ENCODE results near the gene LPCAT4.

Gene LPCAT4

DNA sequence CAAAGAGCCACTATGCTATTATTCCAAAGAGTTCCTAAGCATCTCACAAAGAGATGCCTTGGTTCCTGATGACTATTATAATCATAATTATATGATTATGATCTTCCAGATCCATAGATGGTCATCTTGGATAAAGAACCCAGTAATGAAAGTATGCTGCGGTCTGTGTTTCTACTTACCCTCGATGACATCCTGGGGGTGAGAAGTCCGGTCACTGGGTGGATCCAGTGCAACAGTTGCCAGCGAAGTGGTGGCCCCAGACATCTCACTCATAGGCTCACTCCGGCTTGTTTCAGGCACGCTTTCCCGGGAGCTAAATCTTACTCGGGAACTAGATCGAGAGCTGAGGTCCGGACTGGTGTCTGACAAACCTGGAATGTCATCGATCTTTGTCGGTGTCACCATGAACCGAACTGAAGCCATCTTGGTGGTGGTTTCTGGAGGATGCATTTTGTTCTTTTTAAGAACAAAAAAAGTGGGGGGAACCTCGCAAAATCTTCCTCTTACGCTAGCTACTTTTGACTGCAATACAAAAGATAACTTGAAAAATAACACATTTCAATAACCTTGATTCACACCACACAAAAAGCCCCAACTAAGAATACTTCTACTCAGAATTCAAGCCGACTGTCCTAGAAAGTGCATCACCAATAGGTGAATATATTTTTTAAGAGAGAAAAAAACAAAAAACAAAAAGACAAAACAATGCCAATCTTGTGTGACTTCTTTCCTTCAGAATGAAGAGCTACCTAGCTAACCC is 30.6 kb downstream of the LPCAT4 start:
- no peak for DNase-seq

DNA sequence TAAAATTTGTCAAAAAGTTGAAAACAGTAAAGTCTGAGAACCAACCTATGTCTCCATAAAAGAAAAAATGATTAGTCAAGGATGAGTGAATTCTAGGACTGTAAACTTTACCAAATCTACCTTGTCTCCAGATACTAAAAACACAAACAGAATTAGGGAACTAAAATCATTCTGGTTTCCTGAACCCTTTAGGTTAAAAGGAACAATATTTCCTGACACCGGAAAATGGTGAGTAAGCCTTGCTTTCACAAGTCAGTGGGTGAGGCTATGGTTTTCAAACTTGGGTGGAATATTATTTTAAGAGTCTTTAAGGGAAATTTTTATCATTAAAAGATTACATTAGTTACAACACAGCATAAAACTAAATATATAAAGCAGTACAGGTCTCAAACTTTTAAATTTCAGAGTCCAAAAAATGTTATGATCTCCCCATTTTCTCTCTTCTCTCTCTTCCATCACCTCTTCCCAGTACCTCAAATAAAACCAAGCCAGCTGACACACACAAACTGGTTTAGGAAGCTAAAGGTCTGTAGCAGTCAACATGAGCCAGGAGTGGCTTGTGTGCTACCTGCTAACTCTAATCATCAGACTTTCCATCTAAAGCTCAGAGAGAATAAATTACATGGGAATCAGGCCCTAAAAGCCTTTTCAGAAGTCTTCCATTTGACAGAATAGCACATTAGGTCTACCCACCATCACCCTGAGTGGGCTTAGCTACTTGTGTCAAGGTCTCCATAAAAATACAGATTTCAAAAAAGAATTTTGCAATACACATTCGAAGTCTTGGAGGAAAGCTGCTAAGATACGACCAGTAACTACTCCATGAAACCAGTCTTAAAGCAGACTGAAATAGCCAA is 31.6 kb downstream of the LPCAT4 start:
- DNase-seq: no peak

DNA sequence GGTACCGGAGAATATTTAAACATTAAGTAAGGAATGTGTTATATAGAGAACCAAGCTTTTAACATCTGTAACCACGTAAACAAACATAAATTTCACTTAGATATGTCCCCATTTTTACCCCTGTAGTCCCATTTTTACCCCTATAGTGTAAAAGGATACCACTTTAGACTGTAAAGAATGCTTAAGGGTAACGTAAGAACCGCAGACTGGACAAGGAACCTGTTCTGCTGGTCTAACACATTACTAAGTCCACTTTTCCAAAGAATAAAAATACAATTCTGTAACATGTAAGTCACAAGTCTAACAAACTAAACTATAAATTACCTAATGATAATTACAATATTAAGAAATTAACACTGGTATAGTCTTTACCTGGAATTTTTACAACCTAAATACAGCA is 32.3 kb downstream of the LPCAT4 start:
- no peak for DNase-seq

DNA sequence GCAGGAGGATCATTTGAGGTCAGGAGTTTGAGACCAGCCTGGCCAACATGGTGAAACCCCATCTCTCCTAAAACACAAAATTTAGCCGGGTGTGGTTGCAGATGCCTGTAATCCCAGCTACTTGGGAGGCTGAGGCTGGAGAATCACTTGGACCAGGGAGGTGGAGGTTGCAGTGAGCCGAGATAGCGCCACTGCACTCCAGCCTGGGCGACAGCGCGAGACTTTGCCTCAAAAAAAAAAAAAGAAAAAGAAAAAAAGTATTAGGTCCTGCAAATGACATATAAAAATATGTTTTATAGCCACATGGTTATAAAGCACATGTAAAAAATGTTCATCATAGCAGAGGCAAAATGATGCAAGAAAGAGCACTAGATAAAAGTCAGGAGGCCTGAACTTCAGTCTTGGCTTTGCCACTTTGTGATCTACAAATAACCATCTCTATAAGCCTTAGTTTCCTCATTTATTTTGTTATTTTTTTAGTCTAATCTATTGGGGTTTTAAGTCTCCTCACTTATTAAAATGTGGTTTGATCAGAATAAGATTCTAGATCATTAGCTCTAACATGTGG is 34.4 kb downstream of the LPCAT4 start:
- no peak for DNase-seq

DNA sequence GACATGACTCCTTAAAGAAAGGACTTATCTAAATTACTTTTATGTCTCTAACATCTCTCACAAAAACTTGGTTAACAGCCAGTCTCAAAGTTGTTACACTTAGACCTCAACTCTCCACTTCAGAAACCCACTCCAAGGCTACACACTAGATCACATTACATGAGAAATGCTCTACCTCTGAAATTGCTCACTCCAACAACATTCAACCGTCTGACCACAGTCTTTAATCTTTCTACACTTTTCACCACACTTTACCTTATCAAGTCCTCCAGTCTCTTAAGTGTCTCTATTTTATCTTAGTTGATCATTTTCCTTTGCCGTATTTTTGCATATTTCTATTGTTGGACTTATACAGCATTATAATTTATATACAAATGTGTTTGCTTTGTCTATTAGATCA is 35.2 kb downstream of the LPCAT4 start:
- DNase-seq: no peak

DNA sequence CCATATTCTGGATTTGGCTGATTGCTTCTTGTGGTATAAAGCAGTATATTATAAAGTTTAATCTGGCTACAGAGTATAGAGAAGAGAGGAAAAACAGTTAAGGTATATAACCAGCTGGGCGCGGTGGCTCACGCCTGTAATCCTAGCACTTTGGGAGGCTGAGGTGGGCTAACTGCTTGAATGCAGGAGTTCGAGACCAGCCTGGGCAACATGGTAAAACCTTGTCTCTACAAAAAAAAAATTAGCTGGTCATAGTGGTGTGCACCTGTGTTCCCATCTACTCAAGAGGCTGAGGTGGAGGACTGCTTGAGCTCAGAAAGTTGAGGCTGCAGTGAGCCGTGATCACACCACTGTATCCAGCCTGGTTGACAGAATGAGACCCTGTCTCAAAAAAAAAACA is 36.7 kb downstream of the LPCAT4 start:
- DNase-seq: no peak

DNA sequence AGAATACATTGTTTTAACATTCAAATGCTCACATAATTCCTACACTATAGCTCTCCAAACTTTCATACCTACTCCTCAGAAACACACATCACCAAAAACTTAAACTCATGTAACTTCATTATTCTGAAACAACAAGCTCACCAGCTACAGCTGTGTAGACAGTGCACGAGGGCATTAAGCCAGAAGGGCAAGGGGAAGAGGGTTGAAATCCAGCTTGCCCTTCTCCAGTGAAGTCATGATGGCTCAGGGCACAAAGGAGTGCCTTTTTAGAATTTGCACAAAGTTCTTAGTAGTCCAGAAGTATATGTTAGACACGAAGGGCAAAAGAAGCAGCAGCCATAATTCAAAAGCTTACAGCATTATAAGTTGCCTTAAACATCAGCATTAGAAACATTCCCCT is 38.0 kb downstream of the LPCAT4 start:
- DNase-seq: no peak

DNA sequence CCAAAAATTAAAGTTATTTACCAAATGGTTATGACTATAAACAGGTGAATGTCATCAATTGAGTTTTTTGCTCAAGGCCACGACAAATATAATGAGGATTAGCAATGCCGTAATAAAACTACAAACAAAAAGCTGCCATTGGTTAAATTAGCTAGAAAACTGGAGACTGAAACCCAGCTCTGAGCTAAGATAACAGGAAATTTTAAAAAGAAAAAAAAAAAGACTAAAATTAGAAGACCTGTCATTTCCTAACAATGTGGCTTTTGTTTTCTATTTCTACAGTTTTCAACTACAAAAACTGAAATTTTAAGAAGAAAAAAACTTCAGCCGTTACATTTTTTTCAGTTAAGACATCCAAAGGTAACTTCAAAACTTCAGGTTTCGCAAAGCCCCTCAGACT is 39.1 kb downstream of the LPCAT4 start:
- DNase-seq: no peak

DNA sequence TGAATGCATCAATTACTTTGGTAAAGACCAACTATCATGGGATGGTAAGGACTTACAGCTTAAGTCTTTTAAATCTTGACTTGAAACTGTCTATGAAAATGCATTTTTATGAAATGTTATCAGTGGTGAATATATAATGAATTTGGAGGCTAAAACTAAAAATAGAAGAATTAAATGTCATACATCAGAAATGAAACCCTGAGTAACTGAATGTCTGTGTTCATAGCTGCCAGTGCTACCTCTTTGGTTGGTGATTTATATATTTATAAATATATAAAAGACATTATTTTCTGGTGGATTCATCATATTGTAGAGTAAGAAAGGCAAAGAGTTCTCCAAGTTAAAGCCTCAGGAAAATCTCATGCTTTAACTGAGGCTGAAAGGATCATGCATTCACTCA is 41.6 kb downstream of the LPCAT4 start:
- DNase-seq: no peak

DNA sequence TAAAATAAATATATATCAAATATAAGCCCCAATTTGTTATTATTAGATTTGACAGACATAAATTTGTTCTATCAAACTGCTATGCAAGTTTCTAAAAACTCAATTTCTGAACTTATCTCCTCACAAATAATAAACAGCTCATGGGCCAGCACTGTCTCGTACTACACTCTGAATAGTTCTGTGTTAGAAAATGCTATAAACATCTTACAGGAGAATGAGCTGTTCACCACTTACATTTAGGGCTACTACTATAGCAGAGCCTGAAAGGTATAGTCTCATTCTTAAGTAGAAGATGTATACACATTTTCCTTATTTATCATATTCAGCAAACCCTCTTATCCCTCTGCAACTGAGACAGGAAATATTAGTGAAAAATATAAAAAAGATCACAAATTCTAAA is 42.1 kb downstream of the LPCAT4 start:
- DNase-seq: no peak

DNA sequence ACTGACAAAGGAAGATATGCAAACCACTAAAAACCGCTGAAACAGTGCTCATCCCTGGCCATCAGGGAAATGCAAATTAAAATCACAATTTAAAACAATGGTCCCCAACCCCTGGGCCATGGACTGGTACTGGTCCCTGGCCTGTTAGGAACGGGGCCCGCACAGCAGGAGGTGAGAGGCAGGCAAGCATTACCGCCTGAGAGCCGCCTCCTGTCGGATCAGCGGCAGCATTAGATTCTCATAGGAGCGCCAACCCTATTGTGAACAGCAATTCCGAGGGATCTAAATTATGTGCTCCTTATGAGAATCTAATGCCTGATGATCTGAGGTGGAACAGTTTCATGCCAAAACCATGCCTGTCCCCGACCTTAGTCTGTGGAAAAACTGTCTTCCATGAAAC is 43.8 kb downstream of the LPCAT4 start:
- no peak for DNase-seq

DNA sequence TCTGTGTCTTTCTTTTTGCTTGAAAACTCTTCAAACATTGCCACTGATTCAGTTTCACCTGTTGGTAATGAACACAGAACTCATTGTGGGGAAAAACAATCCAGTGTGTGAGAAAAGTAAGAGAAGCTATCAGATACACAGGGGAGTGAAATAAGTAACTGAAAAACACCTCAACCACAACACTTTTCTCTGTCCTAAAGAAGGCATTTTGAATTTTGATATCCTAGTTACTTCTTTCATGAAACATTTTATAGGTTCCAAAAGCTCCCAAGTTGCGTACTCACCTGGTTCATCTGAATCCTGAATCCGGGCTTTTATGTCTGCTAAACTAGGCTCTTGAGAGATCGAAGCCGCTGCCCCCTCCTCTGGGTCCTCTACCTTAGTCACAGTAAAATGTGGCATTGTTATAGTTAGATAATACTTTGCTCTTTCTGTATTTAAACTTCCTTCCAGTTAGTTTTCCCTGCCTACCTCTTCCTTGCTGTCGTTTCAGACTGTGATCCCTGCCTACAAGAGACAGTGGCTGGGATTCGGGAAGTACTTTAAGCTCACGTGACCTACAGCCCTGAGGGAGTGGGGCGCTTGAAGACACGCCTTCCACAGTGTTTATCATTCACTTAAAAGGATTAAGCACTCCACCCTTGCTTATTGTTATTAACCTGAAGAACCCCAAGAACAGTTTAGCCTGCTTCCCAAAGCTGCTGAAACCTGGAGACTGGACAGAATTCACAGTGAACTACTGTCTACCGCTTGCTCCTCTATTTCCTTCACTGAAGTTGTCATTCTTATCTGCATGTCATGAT is 48.5 kb downstream of the LPCAT4 start:
- peak; percentile 45 for DNase-seq

DNA sequence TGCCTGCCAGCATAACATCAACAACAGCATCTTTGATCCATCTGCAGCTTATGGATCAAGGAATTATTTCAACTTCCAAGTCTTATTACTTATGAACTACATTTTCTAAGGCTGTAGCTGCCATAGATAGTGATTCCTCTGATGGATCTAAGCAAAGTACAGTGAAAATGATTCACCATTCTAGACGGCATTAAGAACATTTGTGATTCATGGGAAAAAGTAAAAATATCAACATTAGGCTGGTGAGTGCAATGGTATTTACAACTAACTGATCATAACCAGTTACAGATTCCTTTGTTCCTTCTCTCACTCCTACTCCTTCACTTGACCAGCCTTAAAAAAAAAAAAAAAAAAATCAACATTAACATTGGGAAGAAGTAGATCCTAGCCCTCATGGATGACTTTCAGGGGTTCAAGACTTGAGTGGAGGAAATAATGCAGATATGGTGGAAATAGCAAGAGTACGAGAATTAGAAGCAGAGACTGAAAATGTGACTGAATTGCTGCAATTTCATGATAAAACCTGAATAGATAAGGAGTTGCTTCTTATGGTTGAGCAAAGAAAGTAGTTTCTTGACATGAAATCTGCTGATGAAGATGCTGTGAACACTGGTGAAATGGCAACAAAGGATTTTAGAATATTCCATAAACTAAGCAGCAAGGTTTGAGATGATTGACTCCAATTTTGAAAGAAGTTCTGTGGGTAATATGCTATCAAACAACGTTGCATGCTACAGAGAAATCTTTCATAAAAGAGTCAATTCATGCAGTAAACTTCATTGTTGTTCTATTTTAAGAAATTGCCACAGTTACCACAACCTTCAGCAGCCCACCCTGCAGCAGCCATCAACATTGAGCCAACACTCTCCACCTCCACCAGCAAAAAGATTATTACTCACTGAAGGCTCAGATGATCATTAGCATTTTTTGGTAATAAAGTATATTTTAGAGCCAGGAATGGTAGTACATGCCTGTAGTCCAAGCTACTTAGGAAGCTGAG is 52.2 kb downstream of the LPCAT4 start:
- DNase-seq: no peak

DNA sequence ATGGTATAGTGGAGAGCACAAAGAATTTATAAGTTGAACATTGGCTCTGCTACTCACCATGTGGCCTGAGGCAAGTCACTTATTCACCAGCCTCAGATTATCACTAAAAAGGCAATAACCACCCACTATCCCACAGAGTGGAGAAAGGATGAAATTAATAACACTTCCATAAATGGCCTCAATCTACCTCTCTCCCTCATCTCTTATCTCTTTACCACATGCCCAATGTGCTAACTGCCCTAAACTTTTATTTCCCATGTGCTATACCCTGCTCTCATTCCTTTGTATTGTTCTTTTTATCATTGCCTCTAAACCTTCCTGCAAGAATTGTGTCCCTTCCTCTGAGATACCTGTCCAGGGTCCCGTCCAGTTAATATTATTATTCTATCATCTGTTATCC is 55.4 kb downstream of the LPCAT4 start:
- DNase-seq: no peak
